CD4-positive, alpha-beta T cell treated with Interleukin-4 for 1 hour (primary cell): ENCODE results near the gene CHSY3.

Experiments
- DNase-seq, 2 donors: peaks; one replicate each; pipeline ENCODE4 v3.0.0-alpha.2; 2020 to 2022

The CHSY3 gene

GRCh38 chr5:130032807-130033206 is 128.5 kb downstream of the CHSY3 start:
- no peak for DNase-seq

DNA sequence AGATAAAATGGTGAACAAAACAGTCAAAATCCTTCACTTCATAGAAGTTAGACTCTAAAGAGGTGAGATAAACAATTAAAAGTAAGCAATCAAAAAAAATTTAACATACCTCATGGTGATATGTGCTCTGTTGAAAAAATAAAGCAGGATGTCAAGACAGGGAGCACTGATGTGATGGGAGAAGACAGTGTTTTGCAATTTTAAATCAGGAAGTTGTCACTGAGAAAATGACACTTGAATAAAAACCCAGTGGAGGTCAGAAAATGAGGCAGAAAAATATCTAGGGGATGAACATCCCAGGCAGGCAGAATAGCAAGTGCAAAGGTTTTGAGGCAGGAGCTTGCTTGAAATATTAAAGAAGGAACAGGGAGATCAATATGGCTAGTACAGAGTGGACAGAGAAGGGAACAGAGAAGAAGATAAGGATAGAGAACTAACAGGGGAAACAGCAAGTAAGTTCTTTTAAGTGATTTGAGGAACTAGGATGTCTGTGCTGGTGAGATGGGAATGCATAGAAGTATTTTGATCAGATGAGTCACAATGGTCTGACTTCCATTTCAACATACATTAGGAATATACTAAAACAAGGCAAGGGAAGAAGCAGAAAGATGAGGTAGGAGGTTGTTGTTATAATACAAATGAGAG is 130.4 kb downstream of the CHSY3 start:
- no peak for DNase-seq

GRCh38 chr5:130035388-130035787 is 131.1 kb downstream of the CHSY3 start:
- DNase-seq = no peak

DNA sequence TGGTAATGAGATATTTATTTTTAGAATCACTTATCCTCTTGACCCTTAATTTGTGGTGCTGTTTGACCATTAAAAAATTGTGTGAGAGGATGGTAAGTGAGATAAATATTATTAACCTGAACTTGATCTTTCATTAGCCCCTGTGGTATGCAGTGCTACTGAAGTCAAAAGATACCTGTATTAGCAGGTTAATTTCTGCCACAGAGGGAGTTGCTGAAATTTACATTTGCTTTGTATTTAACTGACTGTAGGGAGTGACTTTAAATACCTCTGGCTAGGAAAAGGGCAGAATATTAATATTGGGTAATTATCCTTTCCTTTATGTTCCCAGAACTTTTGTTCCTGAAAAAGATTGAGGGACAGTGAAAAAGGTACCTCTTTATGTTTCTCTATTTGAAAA is 133.6 kb downstream of the CHSY3 start:
- DNase-seq = no peak

- no peak for DNase-seq
Measured at GRCh38 chr5:130043834-130044233, 139.6 kb downstream of the CHSY3 start.

- DNase-seq = no peak
Measured at GRCh38 chr5:130045334-130045733, 141.1 kb downstream of the CHSY3 start.

- no peak for DNase-seq
Measured at GRCh38 chr5:130050585-130050984, 146.3 kb downstream of the CHSY3 start.

DNA sequence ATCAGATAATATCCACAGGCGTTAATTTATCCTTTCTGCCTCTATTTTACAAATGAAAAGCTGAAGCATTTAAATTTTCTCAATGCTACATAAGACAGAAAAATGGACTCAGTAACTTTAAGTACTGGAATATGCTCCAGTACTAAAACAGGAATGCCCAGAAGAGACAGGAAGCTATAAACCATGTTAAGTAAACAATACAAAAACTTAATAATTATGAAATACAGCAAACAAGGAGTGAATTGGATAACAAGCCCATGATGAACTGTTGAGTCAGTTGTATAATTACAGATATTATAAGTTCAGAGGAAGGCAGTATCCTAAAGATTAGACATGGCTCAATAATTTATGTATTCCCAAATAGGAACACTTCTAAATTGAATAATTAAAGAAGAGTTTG is 148.5 kb downstream of the CHSY3 start:
- DNase-seq = no peak

GRCh38 chr5:130055572-130055971 is 151.3 kb downstream of the CHSY3 start:
- no peak for DNase-seq

DNA sequence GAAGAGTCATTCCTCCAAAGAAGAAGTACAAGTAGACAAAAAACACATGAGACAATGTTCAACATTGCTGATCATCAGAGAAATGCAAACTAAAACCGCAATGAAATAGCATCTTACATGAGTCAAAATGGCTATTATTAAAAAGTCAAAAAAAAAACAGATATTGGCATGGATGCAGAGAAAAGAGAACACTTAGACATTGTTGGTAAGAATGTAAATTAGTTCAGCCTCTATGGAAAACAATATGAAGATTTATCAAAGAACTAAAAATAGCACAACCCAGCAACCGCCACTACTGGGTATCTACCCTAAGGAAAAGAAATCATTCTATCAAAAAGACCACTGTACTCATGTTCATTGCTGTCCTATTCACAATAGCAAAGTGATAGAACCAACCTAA is 157.5 kb downstream of the CHSY3 start:
- DNase-seq = no peak

DNA sequence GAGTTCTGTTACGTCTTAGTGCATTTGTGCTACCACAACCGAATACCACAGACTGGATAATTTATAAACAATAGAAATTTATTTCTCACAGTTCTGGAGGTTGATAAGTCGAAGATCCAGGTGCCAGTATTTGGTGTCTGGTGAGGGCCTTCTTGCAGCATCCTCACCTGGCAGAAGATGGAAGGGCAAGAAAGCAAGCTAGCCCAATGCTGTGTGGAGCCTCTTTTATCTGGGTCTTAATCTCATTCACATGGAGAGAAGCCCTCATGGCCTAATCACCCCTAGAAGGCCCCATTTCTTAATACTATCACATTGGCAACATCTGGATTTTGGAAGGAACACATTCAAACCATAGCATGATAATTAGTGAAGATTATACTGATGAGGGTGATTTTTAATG is 159.3 kb downstream of the CHSY3 start:
- DNase-seq = no peak

DNA sequence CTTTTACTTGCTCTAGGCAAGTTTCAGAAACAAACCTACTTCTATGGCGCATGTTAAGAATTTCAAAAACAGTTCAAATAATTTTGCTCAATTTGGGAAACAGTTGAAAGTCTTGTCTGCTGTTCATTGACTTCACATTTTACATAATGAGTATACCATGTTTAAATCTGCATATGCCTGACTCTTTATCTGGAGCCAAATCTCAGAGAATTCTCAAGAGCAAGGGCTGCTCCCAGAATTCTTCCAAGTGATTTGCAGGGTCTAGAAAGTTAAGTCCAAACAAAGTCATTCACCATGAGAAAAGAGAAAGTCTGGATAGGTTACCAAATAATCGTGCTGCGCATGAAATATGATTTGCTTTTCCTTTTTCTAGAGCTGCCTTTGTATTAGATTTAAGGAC is 160.2 kb downstream of the CHSY3 start:
- no peak for DNase-seq

GRCh38 chr5:130065617-130066016 is 161.4 kb downstream of the CHSY3 start:
- no peak for DNase-seq

DNA sequence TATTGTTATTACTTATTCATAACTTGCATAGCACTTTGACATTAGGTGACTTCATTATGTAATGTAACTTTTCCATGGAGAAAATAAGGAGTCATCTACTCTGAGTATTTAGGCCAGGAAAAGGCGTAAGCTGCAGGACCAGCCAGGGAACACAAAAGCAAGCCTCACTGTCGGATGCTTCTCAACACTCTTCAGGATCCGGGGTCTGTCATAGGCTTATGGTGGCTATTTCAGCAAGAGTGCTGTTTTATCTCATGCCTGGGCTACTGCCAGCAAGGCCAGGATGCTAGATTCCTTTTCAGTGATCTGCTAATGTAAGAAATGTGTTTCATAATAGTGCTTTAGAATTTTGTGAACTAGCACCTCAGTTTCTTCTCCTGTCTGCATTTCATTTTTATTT is 162.4 kb downstream of the CHSY3 start:
- DNase-seq = no peak

- DNase-seq = no peak
Measured at GRCh38 chr5:130067364-130067763, 163.1 kb downstream of the CHSY3 start.

DNA sequence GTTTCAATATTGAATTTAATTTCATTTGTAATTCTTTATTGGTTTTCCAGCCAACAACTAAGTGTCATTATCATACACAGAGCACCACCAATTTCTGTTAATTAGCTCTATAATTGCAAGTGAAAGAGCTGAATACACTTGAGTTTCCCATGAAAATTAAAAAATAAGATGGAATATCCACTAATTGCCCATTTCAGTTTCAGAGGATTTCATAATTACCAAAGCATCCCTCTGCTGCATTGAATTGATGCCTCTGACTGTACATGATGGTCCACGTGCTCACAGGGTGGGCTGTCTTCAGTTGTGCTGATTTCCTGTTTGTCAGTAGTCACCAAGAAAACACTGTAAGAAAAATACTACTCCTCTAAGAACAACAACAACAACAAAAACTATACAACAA is 163.8 kb downstream of the CHSY3 start:
- no peak for DNase-seq

DNA sequence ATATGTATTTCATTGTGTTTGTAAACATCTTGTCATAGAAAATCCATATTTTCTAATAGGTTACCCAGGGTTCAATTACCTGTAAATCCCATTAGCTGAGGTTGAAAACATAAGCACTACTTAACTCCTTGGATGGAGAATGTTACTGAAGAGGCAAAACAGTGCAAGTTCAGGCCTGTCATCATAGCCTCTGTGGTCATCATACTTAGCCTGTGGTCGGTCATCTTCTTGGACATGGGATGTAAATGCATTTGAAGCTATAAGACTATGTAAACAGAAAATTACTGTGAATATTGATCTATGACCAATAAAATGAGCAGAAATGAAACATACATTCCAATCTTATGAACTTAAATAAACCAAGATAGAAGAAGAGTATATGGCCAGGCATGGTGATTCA is 164.7 kb downstream of the CHSY3 start:
- DNase-seq = no peak

DNA sequence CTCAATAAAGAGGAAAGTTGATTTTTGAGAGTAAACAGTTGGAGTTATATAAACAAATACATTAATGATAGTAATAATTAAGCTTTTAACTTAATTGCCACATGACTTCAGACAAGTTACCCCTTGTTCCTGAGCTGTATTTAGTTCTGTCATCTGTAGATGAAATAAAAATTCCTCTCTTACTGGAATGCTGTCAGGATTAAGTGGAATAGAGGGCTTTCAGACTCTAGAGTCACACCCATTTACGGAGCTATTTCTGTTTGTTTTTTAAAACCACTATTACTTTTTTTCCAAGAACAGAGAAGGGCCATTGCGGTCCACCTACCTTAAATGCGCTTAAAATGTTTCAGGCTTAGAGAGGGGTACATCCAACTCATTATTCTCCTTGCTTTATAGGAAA is 170.6 kb downstream of the CHSY3 start:
- no peak for DNase-seq

DNA sequence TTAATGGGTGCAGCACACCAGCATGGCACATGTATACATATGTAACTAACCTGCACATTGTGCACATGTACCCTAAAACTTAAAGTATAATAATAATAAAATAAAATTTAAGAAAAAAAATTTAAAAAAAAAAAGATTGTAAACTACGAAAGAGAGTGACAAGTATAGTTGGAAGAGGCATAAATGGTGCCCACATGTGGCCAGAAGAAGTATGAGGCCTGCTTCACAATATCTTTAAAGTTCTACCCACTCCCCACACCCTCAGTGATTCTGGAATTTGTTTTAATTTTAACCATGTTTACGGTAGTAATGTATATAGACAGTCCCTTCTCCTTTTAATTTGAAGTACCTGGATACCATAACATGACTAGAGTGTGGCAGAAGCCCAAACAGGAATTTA is 172.7 kb downstream of the CHSY3 start:
- no peak for DNase-seq

- DNase-seq = no peak
Measured at GRCh38 chr5:130078661-130079060, 174.4 kb downstream of the CHSY3 start.

DNA sequence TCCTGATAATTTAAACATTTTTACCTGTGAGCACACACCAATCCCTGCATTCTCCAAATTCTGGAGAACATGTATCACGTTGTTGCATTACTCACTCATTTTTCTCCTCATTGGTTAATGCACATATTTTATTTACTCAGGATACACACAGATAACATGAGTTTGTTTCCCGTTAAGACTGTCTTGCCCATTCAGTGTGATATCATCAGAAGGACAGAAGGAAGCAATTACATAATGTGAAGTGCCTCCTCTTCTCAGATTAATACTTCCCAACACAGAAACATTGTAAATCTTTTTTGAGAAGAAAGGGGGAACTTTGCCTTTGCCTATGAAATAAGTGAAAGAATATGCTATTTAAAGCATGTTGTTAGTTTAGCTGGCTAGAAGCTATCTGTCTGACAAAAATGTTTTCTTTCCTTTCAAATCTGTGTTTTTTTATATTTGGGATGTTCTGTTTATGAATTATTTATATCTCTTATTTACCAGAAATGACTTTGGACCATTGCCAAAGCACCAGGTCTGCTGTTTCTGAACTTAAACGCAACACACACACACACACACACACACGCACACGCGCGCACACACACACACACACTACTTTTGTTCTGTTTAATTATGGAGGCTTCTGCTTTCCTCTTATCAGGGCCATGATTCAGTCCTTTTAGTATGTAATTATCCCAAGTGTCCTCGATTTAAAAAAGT is 186.5 kb downstream of the CHSY3 start:
- DNase-seq = no peak

- no peak for DNase-seq
Measured at GRCh38 chr5:130092991-130093390, 188.7 kb downstream of the CHSY3 start.

- DNase-seq = no peak
Measured at GRCh38 chr5:130096483-130096882, 192.2 kb downstream of the CHSY3 start.

DNA sequence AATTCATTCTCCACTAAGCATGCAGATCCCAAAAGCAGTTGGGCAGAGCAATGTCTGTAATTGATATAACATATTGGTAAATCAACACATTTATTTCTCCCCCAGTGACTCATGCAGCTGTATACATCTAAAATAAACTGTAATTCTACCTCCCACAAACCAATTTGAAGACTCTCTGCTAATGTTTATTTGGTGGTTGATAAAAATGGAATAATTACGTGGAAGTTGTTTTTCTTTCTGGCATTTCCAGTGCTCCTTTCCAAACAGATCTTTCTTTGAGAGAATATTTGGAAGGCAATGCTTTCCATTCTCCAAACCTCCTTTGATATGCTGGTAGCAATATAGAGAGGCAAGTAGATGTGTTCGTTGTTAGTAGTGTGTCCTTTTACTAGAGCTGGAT is 194.7 kb downstream of the CHSY3 start:
- no peak for DNase-seq

- no peak for DNase-seq
Measured at GRCh38 chr5:130102375-130102774, 198.1 kb downstream of the CHSY3 start.
